CD4-positive, alpha-beta T cell (primary cell): ENCODE measurements around the gene RNF126. TPM values are rescaled to one million over a fixed set of nuclear protein-coding genes. Genes with fewer than 3 reads are reported as not detected.
"Not testable (repeated sequence)": the region's sequence is repeated elsewhere in the genome, so short reads cannot be mapped to it uniquely, and the experiment has no call there.

Experiments used
- ATAC-seq: fragments of 200-7000 bp; cut with Tn5 transposase; one replicate; pipeline ENCODE4 v1.10.0; 2022; ENCODE audit warnings: mild to moderate bottlenecking; ENCODE audit not compliant: poor library complexity
- CTCF ChIA-PET: fragments of 350-600 bp; sonication (Branson Sonifier 250); formaldehyde crosslinking; loops from one replicate; lab custom pipeline; 2021; ENCODE audit warnings: antibody characterized with exemption, inconsistent platforms; lab: Charles Lee
- POLR2A ChIA-PET: fragments of 350-600 bp; sonication (Branson Sonifier 250); formaldehyde crosslinking; loops from one replicate; lab custom pipeline; 2021; ENCODE audit warnings: antibody characterized with exemption, inconsistent platforms; lab: Charles Lee
- DNase-seq, 14 experiments: peaks; one replicate each; pipeline ENCODE4 v3.0.0-alpha.2; 2013 to 2020; ENCODE audit warnings: mixed read lengths in 2 of 14
- H3K27ac ChIP-seq, 2 donors: one replicate each; pipeline versions ENCODE4 v1.5.1 to v1.7.0; 2013; ENCODE audit warnings: low read length in 2 of 2, low read depth in 1 of 2, mild to moderate bottlenecking in 1 of 2
- H3K27me3 ChIP-seq, 2 experiments: 1 replicate in 1 of 2; 2 replicates in 1 of 2; pipeline versions ENCODE4 v1.6.1 to v1.7.0; 2013; ENCODE audit warnings: low read length in 2 of 2, control low read depth in 1 of 2, mild to moderate bottlenecking in 1 of 2, moderate library complexity in 1 of 2; ENCODE audit not compliant: insufficient read depth in 2 of 2, control insufficient read depth in 1 of 2
- H3K36me3 ChIP-seq: one replicate; pipeline ENCODE4 v1.6.1; 2013; ENCODE audit warnings: low read length, control low read depth; ENCODE audit not compliant: insufficient read depth
- H3K4me1 ChIP-seq: one replicate; pipeline ENCODE4 v1.6.1; 2013; ENCODE audit warnings: low read length, control low read depth; ENCODE audit not compliant: insufficient read depth
- H3K4me3 ChIP-seq: one replicate; pipeline ENCODE4 v1.5.1; 2013; ENCODE audit warnings: mild to moderate bottlenecking, low read length, moderate library complexity
- H3K9me3 ChIP-seq, 2 experiments: 1 replicate in 1 of 2; 2 replicates in 1 of 2; pipeline versions ENCODE4 v1.6.1 to v1.7.0; 2013; ENCODE audit warnings: low read length in 2 of 2, mild to moderate bottlenecking in 2 of 2, control low read depth in 1 of 2, moderate library complexity in 1 of 2; ENCODE audit not compliant: control insufficient read depth in 1 of 2, insufficient read depth in 1 of 2
- H3K27ac Mint-ChIP-seq: one replicate; pipeline ENCODE4 v1.8.0; 2020; ENCODE audit warnings: mixed read lengths
- H3K27me3 Mint-ChIP-seq: one replicate; pipeline ENCODE4 v1.8.0; 2021; ENCODE audit warnings: mixed read lengths
- H3K36me3 Mint-ChIP-seq: one replicate; pipeline ENCODE4 v1.8.0; 2021; ENCODE audit warnings: low read depth, mixed read lengths
- H3K4me1 Mint-ChIP-seq: one replicate; pipeline ENCODE4 v1.8.0; 2021; ENCODE audit warnings: low read depth, mixed read lengths
- H3K4me3 Mint-ChIP-seq: one replicate; pipeline ENCODE4 v1.8.0; 2020; ENCODE audit warnings: mild to moderate bottlenecking, mixed read lengths
- H3K9me3 Mint-ChIP-seq: one replicate; pipeline ENCODE4 v1.8.0; 2020; ENCODE audit warnings: mixed read lengths
- CTCF ChIP-seq: fragments of 200-600 bp; IDR thresholded peaks from one replicate; pipeline ENCODE4 v1.8.0; 2022; ENCODE audit warnings: antibody characterized with exemption, mild to moderate bottlenecking
- intact Hi-C, 2 experiments: fragments of 100-400 bp; cut with DNase I in 1 of 2; cut with micrococcal nuclease in 1 of 2; formaldehyde crosslinking; loops; one replicate each; pipeline versions ENCODE4 v1.15.1 to v1.9.0; 2023 to 2025; cut with DNase I, micrococcal nuclease
- total RNA-seq, 174 experiments: library from RNA in 2 of 174; stranded (reverse) in 2 of 174; gene quantifications; one replicate each; pipeline ENCODE4 v1.2.3 and lab custom pipeline; 2021 to 2026

Gene RNF126
- total RNA-seq, 2 experiments from 2014 or later: 112 to 119 TPM

GRCh38 chr19:703329-703650, 40.3 kb upstream of the RNF126 start:
- CTCF ChIA-PET: interaction anchor here (0.9 kb wide), 1 partner anchor 31 kb away, joined by 3 read pairs; no protein-coding TSS in a partner anchor
- peaks cover 16% of the 10 kb centered on the region for H3K4me1 ChIP-seq
- no peaks in the 10 kb centered on the region for H3K9me3 Mint-ChIP-seq
- intact Hi-C loops: no loop called here
- DNase-seq (no peak), ATAC-seq (peak; percentile 8)
- no peak overlapping the region for H3K27ac ChIP-seq
- no peaks in the 10 kb centered on the region for H3K36me3 ChIP-seq
- no peak for TF ChIP-seq CTCF
- H3K36me3 Mint-ChIP-seq: no peaks in the 10 kb centered on the region
- peak overlapping the region; percentile 42 for H3K4me3 Mint-ChIP-seq
- H3K27me3 ChIP-seq: peaks cover 12 to 30% of the 10 kb centered on the region in 2 experiments
- H3K27ac Mint-ChIP-seq: no peak overlapping the region
- H3K9me3 ChIP-seq: peaks cover 0 to 12% of the 10 kb centered on the region in 2 experiments
- POLR2A ChIA-PET: interaction anchor here (0.8 to 2.0 kb wide), 3 partner anchors 40 to 364 kb away, joined by 3 to 5 read pairs (median 5); partner anchors contain the start of genes ARHGAP45, PTBP1 and RNF126
- peaks cover 8% of the 10 kb centered on the region for H3K4me1 Mint-ChIP-seq
- H3K27me3 Mint-ChIP-seq: peaks cover 36% of the 10 kb centered on the region
- peak overlapping the region; percentile 22 for H3K4me3 ChIP-seq

- H3K27ac ChIP-seq, H3K4me3 Mint-ChIP-seq, H3K9me3 ChIP-seq, H3K36me3 ChIP-seq, intact Hi-C loops, H3K4me3 ChIP-seq, DNase-seq, H3K4me1 Mint-ChIP-seq, ATAC-seq, H3K9me3 Mint-ChIP-seq, H3K27ac Mint-ChIP-seq, H3K36me3 Mint-ChIP-seq: not testable (repeated sequence)
- CTCF ChIA-PET: interaction anchor here (0.9 kb wide), 1 partner anchor 31 kb away, joined by 3 read pairs; no protein-coding TSS in a partner anchor
- peaks cover 36% of the 10 kb centered on the region for H3K27me3 Mint-ChIP-seq
- POLR2A ChIA-PET: interaction anchor here (0.8 to 2.0 kb wide), 3 partner anchors 40 to 365 kb away, joined by 3 to 5 read pairs (median 5); partner anchors contain the start of genes ARHGAP45, PTBP1 and RNF126
- Histone ChIP-seq H3K27me3 (peaks cover 8 to 31% of the 10 kb centered on the region in 2 experiments), H3K4me1 (peaks cover 16% of the 10 kb centered on the region)
Observed at GRCh38 chr19:702847-703246, 39.8 kb upstream of the RNF126 start.

GRCh38 chr19:699885-700284, 36.9 kb upstream of the RNF126 start:
- peaks cover 0 to 18% of the 10 kb centered on the region in 2 experiments for H3K9me3 ChIP-seq
- H3K27ac ChIP-seq, H3K36me3 ChIP-seq, ATAC-seq, intact Hi-C loops, H3K4me3 Mint-ChIP-seq, H3K4me3 ChIP-seq, H3K9me3 Mint-ChIP-seq, H3K4me1 Mint-ChIP-seq, H3K27ac Mint-ChIP-seq, H3K36me3 Mint-ChIP-seq, POLR2A ChIA-PET: not testable (repeated sequence)
- peaks cover 32% of the 10 kb centered on the region for H3K27me3 Mint-ChIP-seq
- peaks cover 17 to 30% of the 10 kb centered on the region in 2 experiments for H3K27me3 ChIP-seq
- H3K4me1 ChIP-seq: peaks cover 28% of the 10 kb centered on the region
- DNase-seq: peak in 2 of 14 experiments; percentile 38 to 59
- CTCF ChIA-PET: interaction anchor here (0.7 kb wide), 1 partner anchor 1388 kb away, joined by 3 read pairs; no protein-coding TSS in a partner anchor

- H3K27me3 Mint-ChIP-seq: peaks cover 37% of the 10 kb centered on the region
- POLR2A ChIA-PET, intact Hi-C loops, H3K36me3 Mint-ChIP-seq, CTCF ChIA-PET, H3K27ac Mint-ChIP-seq, H3K4me1 Mint-ChIP-seq, H3K4me3 ChIP-seq, H3K4me3 Mint-ChIP-seq, H3K36me3 ChIP-seq, DNase-seq, H3K27ac ChIP-seq, H3K9me3 Mint-ChIP-seq, ATAC-seq: not testable (repeated sequence)
- Histone ChIP-seq H3K9me3 (peaks cover 0 to 18% of the 10 kb centered on the region in 2 experiments), H3K4me1 (peaks cover 20% of the 10 kb centered on the region), H3K27me3 (peaks cover 21 to 30% of the 10 kb centered on the region in 2 experiments)
Observed at GRCh38 chr19:698529-698928, 35.5 kb upstream of the RNF126 start.
